Hippocampal formation (tissue), 2 donors: Measurements from ENCODE around the gene ZNF614.
"Not testable (repeated sequence)": the region's sequence is repeated elsewhere in the genome, so short reads cannot be mapped to it uniquely, and the experiment has no call there.

ENCODE experiments used
- DNase-seq, 2 donors: peaks; one replicate each; lab custom pipeline; 2025; lab: John Stamatoyannopoulos, UW

The ZNF614 gene

GRCh38 chr19:52028027-52028779, at the start of gene ZNF614:
TSS of gene ZNF614 (minus strand) at chr19:52028379. CDS start at chr19:52025745, 2,634 bp downstream.
- DNase-seq = peak; percentile 86 to 89

- no peak for DNase-seq
Observed at GRCh38 chr19:52070496-52070895, 42.3 kb upstream of the ZNF614 start.

- DNase-seq = no peak
Observed at GRCh38 chr19:52069653-52070052, 41.5 kb upstream of the ZNF614 start.

GRCh38 chr19:52066258-52066863, 38.2 kb upstream of the ZNF614 start:
- no peak for DNase-seq

- no peak for DNase-seq
Observed at GRCh38 chr19:52065399-52065798, 37.2 kb upstream of the ZNF614 start.

GRCh38 chr19:52056480-52056879, 28.3 kb upstream of the ZNF614 start:
- not testable (repeated sequence) for DNase-seq

GRCh38 chr19:52051736-52052135, 23.6 kb upstream of the ZNF614 start:
- not testable (repeated sequence) for DNase-seq

- DNase-seq = peak; percentile 91 to 94
Observed at GRCh38 chr19:52048555-52049501, 20.6 kb upstream of the ZNF614 start, which contains the start of gene ZNF432. TSS of gene ZNF432 (minus strand) at chr19:52048838. CDS start at chr19:52046868, 1,970 bp downstream.

- DNase-seq = no peak
Observed at GRCh38 chr19:52039169-52039568, 11.0 kb upstream of the ZNF614 start.

- DNase-seq = no peak
Observed at GRCh38 chr19:52034051-52034728, 6.0 kb upstream of the ZNF614 start.

- DNase-seq = no peak
Observed at GRCh38 chr19:52028780-52029123, 573 bp upstream of the ZNF614 start.

GRCh38 chr19:52026255-52026990, 1.8 kb downstream of the ZNF614 start:
- not testable (repeated sequence) for DNase-seq

- not testable (repeated sequence) for DNase-seq
Observed at GRCh38 chr19:52024478-52024877, 3.7 kb downstream of the ZNF614 start.

- no peak for DNase-seq
Observed at GRCh38 chr19:52022193-52022592, 6.0 kb downstream of the ZNF614 start.

- no peak for DNase-seq
Observed at GRCh38 chr19:52020506-52020905, 7.7 kb downstream of the ZNF614 start.

GRCh38 chr19:52010674-52011073, 17.5 kb downstream of the ZNF614 start:
- DNase-seq = no peak

- DNase-seq = peak; percentile 88 to 91
Observed at GRCh38 chr19:52007806-52008557, 20.2 kb downstream of the ZNF614 start, which contains the start of gene ZNF615. TSS of gene ZNF615 (minus strand) at chr19:52008211. CDS start at chr19:52003711, 4,500 bp downstream.

GRCh38 chr19:52007451-52007805, 20.8 kb downstream of the ZNF614 start:
- DNase-seq = peak in 1 of 2 donors; percentile 20

GRCh38 chr19:51994048-51994644, 34.0 kb downstream of the ZNF614 start:
- no peak for DNase-seq

- no peak for DNase-seq
Observed at GRCh38 chr19:51993422-51993821, 34.8 kb downstream of the ZNF614 start.
